Hepatic stellate cell (primary cell): ENCODE measurements around the gene MRPS26.
"Not testable (repeated sequence)": the region's sequence is repeated elsewhere in the genome, so short reads cannot be mapped to it uniquely, and the experiment has no call there.

Source experiments
- DNase-seq: peaks from one replicate; pipeline ENCODE4 v3.0.0; 2011; ENCODE audit warnings: low spot score

MRPS26 gene

GRCh38 chr20:3042625-3043024 is 3.2 kb upstream of the MRPS26 start:
- no peak for DNase-seq

- DNase-seq, result no peak
Measured at GRCh38 chr20:3043322-3043721, 2.5 kb upstream of the MRPS26 start, which contains the start of gene GNRH2. Gene GNRH2, plus strand, starts transcription at chr20:3043622. Its CDS starts 793 bp downstream, at chr20:3044415.

GRCh38 chr20:3044336-3044965 is 1.4 kb upstream of the MRPS26 start:
- no peak for DNase-seq

- DNase-seq, result peak; percentile 88
Measured at GRCh38 chr20:3045042-3045815, 623 bp upstream of the MRPS26 start.

- peak; percentile 22 for DNase-seq
Measured at GRCh38 chr20:3046677-3047462, 1.0 kb downstream of the MRPS26 start.

- no peak for DNase-seq
Measured at GRCh38 chr20:3047486-3048419, 1.9 kb downstream of the MRPS26 start.

GRCh38 chr20:3051385-3052019 is 5.7 kb downstream of the MRPS26 start:
- no peak for DNase-seq

- no peak for DNase-seq
Measured at GRCh38 chr20:3059489-3059888, 13.6 kb downstream of the MRPS26 start.

- not testable (repeated sequence) for DNase-seq
Measured at GRCh38 chr20:3064119-3064518, 18.3 kb downstream of the MRPS26 start.

GRCh38 chr20:3067139-3068014 is 21.5 kb downstream of the MRPS26 start:
- no peak for DNase-seq

GRCh38 chr20:3068075-3068474 is 22.2 kb downstream of the MRPS26 start:
- DNase-seq, result no peak

GRCh38 chr20:3068986-3069900 is 23.4 kb downstream of the MRPS26 start:
- DNase-seq, result no peak

GRCh38 chr20:3070725-3071124 is 24.9 kb downstream of the MRPS26 start:
- DNase-seq, result no peak

- no peak for DNase-seq
Measured at GRCh38 chr20:3071266-3071609, 25.4 kb downstream of the MRPS26 start.

GRCh38 chr20:3071610-3072529 is 26.0 kb downstream of the MRPS26 start, which contains the start of gene OXT:
Gene OXT, plus strand, starts transcription at chr20:3071620. Its CDS starts 36 bp downstream, at chr20:3071656.
- DNase-seq, result no peak

- no peak for DNase-seq
Measured at GRCh38 chr20:3072530-3073250, 26.8 kb downstream of the MRPS26 start.

GRCh38 chr20:3073251-3073643 is 27.4 kb downstream of the MRPS26 start:
- DNase-seq, result not testable (repeated sequence)
